Esophagus mucosa (tissue), 1 donor: ENCODE results near the gene SEM1. TPM values are rescaled to one million over a fixed set of nuclear protein-coding genes. Genes with fewer than 3 reads are reported as not detected.
"Not testable (repeated sequence)": the region's sequence is repeated elsewhere in the genome, so short reads cannot be mapped to it uniquely, and the experiment has no call there.

Experiments
- ATAC-seq: fragments of 200-7000 bp; cut with Tn5 transposase; one replicate; pipeline ENCODE4 v1.9.1; 2020
- total RNA-seq: library from RNA; stranded (reverse); gene quantifications from one replicate; pipeline ENCODE4 v1.2.4, GENCODE V29; 2023
- donor health status: DM: yes; HTN: yes; CAD: no.

SEM1 gene
- total RNA-seq, 1 donor from 2014 or later = 49.3 TPM

- ATAC-seq = no peak
These were observed 51.6 kb downstream of the SEM1 start for GRCh38 chr7:96658022-96658412.

- ATAC-seq = no peak
These were observed 52.2 kb downstream of the SEM1 start for GRCh38 chr7:96657347-96658021.

GRCh38 chr7:96655956-96656355 is 53.7 kb downstream of the SEM1 start:
- no peak for ATAC-seq

GRCh38 chr7:96654630-96655188 is 54.9 kb downstream of the SEM1 start:
- ATAC-seq = peak; percentile 77

DNA sequence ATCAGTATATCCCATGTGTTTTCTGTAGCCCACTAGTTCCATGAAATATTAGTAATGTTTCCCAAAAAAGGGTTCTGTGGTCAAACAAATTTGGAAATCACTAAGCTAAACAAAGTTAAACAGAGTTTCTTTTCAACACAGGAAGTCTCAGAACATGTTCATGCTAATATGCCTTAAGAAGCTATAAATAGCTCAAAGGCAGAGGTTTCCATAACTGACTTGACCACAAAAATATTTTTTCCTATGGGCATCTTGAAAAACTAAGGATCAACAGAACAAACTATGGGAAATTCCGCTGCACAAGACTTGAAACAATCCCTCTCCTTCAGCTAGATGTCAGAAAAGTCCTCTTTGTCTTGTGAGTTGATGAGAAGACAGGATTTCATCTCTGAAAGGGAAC is 59.7 kb downstream of the SEM1 start:
- ATAC-seq = no peak

- ATAC-seq = no peak
These were observed 60.9 kb downstream of the SEM1 start for GRCh38 chr7:96648784-96649183.

DNA sequence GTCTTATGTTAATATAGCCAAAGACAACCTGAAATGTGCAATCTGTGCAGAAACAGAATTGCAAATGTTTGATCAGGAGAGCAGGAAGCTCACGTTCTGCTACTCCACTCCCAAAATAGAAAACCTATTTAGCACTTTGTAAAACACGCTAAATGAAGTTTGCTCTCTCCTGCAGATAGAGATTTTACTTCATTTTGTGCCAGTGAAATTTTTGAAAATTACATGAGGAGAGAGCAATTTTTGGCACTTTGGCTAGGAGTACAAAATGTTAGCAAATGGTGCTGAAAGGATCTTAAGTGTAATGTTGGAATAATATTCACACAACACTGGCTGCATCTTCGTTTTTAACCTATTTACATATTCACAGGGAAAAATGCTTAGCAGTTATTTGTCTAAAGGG is 61.9 kb downstream of the SEM1 start:
- no peak for ATAC-seq

DNA sequence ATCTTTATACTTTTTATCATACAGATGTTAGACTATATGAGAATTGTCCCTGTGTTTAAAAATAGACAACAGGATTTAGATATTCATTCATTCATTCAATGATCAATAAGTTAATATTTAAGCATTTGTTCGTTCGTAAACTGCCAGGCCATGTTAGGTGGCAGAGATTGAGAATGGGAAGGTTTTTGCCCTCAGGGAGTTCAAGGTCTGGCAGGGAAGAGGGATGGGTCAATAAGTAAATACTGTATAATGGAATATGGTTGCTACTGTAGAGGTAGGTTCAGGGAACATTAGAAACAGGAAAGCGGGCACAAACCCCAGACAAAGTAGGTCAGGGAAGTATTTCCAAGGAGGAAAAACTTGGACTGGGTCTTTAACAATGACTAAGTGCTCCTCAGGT is 64.6 kb downstream of the SEM1 start:
- ATAC-seq = no peak

GRCh38 chr7:96643436-96643835 is 66.2 kb downstream of the SEM1 start:
- ATAC-seq = not testable (repeated sequence)

DNA sequence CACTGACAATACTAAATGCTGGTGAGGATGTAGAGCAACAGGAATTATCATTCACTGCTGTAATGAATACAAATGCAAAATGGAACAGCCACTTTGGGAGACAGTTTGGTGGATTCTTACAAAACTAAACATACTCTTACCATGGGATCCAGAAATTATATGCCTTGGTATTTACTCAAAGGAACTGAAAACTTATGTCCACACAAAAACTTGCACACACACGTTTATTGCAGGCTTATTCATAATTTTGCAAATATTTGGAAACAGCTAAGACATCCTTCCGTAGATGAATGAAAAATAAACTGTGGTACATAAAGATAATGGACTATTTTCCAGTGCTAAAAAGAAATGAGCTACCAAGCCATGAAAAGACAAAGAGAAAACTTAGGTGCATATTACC is 69.6 kb downstream of the SEM1 start:
- ATAC-seq = no peak
